GM19468 (cell line): Measurements from ENCODE around the gene SLITRK5.

Experiments used
- ATAC-seq: cut with Tn5 transposase; IDR thresholded peaks from one replicate; pipeline ENCODE4 v1.9.1; 2021; ENCODE audit warnings: mild to moderate bottlenecking, moderate library complexity, moderate number of reproducible peaks; ENCODE audit not compliant: unreplicated experiment; ENCODE audit errors: extremely low read depth

The SLITRK5 gene, protein sequence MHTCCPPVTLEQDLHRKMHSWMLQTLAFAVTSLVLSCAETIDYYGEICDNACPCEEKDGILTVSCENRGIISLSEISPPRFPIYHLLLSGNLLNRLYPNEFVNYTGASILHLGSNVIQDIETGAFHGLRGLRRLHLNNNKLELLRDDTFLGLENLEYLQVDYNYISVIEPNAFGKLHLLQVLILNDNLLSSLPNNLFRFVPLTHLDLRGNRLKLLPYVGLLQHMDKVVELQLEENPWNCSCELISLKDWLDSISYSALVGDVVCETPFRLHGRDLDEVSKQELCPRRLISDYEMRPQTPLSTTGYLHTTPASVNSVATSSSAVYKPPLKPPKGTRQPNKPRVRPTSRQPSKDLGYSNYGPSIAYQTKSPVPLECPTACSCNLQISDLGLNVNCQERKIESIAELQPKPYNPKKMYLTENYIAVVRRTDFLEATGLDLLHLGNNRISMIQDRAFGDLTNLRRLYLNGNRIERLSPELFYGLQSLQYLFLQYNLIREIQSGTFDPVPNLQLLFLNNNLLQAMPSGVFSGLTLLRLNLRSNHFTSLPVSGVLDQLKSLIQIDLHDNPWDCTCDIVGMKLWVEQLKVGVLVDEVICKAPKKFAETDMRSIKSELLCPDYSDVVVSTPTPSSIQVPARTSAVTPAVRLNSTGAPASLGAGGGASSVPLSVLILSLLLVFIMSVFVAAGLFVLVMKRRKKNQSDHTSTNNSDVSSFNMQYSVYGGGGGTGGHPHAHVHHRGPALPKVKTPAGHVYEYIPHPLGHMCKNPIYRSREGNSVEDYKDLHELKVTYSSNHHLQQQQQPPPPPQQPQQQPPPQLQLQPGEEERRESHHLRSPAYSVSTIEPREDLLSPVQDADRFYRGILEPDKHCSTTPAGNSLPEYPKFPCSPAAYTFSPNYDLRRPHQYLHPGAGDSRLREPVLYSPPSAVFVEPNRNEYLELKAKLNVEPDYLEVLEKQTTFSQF

DNA sequence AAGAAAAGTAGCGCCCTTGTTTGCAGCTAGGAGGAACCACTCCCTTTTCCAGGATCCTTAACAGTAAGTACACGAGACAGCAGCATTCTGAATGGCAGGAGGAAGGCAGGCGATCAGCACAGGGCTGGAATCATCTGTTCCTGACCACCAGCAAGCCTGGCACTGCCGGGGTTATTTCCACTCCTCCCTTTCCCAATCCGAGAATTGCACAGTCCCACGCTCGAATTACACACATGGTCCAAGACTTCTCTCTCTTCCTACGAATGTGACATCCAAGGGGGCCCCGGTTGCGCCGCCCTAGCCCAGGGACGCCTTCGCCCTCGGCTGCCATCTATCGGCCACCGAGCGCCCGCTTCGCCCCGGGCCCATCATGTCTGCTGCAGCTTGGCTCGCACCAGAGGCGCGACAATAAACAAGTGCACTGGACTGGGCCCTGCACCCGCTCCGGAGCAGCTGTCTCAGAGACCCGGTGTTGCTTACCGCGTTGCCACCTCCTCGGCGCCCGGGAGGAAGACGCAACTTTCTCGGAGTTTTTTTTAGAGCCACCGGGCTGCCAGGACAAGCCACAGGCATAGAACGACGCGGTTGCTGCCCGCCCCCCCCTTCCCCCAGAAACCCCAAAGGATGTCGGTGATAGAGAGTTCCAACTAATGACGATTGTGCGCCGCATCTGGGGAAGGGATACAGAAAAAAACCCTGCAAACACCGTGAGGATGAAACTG, at the start of gene SLITRK5:
TSS of gene SLITRK5 (plus strand) at position 341 of the 722 bp plus-strand sequence. CDS start 4,018 bp downstream, outside the sequence.
- ATAC-seq: peak; percentile 62

DNA sequence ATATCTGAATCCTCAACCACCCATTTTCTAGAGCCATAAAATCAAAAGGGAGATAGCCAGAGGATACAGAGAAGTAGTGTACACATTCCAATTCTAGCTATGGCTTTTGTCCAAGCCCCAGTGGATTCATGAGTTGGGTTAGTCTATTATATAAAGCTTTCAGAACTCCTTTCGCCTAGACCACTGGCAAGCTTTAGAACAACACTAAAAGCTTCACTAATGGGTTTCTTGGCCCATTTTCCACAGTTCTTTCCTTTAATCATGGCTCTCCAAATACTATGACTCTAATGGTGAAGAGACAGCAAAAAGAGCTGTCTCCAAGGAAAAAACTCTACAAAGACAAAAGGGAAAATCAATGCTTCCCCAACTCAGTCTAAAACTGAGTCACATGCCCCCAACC, 48.2 kb upstream of the SLITRK5 start:
- ATAC-seq: no peak

DNA sequence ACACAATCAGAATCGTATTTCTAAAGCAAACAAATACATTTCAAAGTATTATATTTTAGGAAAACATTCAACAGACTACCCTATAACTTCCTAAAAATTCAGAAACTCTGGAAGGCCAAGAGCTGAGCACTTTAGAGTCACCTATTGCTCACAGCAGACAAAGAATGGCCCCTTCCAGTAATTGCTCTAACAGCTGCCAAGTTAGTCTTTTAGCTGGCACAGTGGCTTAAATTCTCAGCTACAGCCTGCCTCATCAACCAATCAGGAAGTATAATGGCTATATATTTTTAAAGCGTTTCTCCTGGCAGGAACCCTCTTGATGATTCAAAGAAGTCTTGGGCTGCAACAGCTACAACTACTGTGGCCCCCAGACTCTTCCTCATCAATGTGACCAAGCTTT, 14.9 kb upstream of the SLITRK5 start:
- ATAC-seq: no peak

DNA sequence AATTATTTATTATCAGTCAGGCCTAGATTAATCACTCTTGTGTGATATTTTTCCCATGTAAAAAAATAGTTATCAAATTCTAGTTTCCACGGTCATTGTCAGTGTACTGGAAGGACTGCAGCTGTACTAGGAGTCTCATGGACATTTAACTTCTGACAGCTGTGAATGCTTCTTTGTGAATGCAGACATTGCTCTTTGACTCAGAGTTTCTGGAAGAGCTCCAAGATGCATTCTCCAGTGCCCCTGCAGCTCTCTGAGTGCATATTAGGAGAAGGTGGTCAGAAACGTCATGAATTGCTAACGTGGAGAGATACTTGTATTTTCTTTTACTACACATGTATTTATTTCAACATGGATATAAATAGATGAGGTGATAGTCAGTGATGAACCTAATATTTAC, 9.7 kb upstream of the SLITRK5 start:
- ATAC-seq: no peak

DNA sequence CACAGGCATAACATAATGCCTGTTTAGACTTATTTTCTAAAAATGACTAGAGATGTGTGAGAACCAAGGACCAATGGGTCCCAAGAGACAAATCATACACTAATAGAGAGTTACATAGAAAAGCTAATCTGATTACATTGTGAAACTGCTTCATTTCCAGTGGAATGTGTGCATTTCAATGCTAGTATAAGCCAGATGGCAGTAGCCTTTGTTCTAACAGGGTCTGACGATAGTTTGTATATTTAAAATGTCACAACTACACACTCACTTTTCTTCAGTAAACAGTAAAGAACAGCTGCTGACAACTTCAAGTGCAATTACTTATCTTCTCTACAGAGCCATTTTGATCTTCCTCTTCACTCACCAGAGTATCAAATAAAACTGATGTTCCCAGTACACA, 4.3 kb upstream of the SLITRK5 start:
- ATAC-seq: no peak

DNA sequence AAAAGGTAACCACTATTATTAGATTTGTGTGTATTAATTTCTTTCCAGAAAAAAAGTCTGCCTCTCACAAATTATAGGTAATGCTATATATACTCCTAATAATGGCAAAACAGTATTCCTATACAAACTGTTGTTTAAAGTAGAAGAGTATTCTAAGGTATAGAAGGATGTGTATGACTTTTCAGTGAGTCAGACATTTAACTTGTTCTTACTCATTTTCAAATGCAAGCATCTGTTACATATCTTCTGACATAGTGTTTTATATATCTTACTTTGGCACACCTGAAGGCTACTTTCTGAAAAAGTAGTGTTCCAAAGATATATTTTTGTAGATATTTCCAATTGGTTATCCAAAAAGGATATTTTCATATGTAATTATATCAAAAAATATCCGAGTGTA, 3.5 kb upstream of the SLITRK5 start:
- no peak for ATAC-seq

DNA sequence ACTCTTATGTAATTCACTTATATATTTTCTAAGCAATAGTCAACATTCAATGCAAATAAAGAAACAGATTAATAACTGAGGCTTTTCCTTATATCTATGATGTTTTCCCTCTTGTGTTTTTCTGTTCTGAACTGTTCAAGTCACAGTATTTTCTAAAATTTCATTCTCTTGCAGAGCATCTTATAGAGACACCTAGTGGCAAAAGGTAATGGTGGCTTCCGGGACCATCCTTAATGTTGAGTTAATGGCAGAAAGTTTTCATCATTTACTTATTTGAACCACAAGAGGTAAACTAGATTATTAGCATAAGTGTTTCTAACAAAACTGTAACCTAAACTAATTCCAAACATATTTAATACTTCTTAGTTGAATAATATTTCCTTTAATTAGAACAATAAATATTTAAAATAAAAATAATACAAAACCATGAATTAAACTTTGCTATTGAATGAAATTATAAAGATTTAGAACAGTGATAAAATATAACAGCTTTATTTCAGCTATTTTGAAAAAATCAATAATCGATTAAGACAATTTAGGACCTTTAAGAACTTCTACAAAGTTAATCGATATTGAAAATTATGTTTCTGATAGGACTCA, 1.7 kb upstream of the SLITRK5 start:
- ATAC-seq: peak; percentile 29

DNA sequence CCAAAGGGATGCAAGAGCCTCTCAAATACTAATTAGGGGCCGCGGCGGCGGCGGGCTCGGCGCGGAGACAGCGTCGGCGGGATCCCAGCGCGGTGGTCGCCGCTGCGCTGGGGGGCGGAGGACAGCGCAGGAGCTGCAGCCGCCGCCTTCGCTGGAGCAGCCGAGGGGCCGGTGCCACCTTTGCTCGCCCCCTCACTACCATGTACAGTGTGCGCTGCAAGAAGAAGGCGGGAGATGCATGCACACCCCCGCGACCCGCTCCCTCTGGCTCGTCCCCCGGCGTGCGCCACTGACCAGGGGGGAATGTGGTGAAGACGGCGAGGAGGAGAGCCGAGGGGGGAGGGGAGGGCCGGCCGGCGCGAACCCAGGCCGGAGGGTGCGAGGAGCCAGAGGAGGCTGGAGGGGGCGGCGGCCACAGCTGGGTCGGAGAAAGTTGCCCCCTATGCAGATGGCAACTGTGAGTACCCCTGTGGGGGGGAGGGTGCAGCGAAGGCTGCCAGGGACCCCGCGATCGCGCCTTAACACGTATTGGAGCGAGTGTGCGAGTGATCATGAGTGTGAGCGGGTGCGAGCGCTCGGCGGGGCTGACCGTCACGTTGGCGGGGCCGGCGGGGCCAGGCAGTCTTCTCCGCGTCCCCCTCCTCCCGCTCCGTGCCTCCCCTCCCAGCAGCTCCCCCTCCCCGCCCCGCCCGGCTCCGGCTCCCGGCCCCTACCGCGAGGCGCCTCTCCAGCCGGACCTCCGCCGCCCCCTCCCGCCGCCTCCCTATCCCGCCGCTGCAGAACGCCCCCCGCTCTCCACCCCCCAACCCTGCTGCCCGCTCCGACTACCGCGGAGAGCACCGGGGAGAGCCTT, 808 bp downstream of the SLITRK5 start:
- ATAC-seq: no peak

DNA sequence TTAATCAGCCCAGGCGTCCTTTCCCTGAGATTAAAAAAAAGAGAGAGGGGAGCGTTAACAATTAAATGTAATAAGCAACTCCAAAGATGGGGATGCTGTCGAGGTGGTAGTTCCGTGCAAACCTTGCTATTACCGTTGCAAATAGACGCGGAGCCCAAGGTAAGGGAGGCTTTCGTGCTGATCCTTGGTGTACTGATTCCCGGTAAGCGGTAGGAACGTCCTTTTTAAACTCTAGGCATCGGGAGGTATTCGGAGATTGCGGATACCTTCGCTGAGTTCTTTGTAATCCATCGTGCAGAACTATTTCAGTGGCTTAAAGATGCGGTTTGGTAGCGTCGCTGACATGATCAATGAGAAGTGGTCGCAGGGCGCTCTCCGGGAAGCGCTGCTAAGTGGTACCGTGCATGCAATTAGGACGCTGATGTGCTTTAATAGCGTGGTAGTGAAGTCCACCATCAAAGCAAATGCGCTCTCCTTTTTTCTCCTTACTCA, 3.1 kb downstream of the SLITRK5 start:
- ATAC-seq: no peak

DNA sequence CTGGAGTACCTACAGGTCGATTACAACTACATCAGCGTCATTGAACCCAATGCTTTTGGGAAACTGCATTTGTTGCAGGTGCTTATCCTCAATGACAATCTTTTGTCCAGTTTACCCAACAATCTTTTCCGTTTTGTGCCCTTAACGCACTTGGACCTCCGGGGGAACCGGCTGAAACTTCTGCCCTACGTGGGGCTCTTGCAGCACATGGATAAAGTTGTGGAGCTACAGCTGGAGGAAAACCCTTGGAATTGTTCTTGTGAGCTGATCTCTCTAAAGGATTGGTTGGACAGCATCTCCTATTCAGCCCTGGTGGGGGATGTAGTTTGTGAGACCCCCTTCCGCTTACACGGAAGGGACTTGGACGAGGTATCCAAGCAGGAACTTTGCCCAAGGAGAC, 4.7 kb downstream of the SLITRK5 start:
- no peak for ATAC-seq

DNA sequence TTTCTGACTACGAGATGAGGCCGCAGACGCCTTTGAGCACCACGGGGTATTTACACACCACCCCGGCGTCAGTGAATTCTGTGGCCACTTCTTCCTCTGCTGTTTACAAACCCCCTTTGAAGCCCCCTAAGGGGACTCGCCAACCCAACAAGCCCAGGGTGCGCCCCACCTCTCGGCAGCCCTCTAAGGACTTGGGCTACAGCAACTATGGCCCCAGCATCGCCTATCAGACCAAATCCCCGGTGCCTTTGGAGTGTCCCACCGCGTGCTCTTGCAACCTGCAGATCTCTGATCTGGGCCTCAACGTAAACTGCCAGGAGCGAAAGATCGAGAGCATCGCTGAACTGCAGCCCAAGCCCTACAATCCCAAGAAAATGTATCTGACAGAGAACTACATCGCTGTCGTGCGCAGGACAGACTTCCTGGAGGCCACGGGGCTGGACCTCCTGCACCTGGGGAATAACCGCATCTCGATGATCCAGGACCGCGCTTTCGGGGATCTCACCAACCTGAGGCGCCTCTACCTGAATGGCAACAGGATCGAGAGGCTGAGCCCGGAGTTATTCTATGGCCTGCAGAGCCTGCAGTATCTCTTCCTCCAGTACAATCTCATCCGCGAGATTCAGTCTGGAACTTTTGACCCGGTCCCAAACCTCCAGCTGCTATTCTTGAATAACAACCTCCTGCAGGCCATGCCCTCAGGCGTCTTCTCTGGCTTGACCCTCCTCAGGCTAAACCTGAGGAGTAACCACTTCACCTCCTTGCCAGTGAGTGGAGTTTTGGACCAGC, 5.3 kb downstream of the SLITRK5 start:
- no peak for ATAC-seq

DNA sequence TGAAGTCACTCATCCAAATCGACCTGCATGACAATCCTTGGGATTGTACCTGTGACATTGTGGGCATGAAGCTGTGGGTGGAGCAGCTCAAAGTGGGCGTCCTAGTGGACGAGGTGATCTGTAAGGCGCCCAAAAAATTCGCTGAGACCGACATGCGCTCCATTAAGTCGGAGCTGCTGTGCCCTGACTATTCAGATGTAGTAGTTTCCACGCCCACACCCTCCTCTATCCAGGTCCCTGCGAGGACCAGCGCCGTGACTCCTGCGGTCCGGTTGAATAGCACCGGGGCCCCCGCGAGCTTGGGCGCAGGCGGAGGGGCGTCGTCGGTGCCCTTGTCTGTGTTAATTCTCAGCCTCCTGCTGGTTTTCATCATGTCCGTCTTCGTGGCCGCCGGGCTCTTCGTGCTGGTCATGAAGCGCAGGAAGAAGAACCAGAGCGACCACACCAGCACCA, 5.9 kb downstream of the SLITRK5 start:
- no peak for ATAC-seq

DNA sequence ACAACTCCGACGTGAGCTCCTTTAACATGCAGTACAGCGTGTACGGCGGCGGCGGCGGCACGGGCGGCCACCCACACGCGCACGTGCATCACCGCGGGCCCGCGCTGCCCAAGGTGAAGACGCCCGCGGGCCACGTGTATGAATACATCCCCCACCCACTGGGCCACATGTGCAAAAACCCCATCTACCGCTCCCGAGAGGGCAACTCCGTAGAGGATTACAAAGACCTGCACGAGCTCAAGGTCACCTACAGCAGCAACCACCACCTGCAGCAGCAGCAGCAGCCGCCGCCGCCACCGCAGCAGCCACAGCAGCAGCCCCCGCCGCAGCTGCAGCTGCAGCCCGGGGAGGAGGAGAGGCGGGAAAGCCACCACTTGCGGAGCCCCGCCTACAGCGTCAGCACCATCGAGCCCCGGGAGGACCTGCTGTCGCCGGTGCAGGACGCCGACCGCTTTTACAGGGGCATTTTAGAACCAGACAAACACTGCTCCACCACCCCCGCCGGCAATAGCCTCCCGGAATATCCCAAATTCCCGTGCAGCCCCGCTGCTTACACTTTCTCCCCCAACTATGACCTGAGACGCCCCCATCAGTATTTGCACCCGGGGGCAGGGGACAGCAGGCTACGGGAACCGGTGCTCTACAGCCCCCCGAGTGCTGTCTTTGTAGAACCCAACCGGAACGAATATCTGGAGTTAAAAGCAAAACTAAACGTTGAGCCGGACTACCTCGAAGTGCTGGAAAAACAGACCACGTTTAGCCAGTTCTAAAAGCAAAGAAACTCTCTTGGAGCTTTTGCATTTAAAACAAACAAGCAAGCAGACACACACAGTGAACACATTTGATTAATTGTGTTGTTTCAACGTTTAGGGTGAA, 6.6 kb downstream of the SLITRK5 start:
- no peak for ATAC-seq

DNA sequence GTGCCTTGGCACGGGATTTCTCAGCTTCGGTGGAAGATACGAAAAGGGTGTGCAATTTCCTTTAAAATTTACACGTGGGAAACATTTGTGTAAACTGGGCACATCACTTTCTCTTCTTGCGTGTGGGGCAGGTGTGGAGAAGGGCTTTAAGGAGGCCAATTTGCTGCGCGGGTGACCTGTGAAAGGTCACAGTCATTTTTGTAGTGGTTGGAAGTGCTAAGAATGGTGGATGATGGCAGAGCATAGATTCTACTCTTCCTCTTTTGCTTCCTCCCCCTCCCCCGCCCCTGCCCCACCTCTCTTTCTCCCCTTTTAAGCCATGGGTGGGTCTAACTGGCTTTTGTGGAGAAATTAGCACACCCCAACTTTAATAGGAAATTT, 7.2 kb downstream of the SLITRK5 start:
- no peak for ATAC-seq

DNA sequence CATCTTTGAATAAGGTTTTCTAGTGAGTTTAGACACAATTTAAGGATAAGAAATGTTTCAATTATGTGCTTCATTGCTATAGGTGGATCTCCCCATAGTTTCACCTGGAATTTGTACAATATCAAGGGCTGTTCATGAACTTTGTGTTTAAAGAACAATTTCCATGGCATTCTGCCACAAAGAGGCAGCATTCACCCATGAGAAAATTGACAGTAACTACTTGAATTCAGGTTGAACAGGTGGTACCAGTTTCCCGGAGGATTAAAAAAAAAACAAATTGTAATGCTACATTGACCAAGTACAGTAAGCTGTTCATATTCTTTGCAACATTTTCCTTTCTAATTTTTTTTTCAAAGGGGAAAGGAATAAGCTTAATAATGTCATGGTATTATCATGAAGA, 9.1 kb downstream of the SLITRK5 start:
- no peak for ATAC-seq

DNA sequence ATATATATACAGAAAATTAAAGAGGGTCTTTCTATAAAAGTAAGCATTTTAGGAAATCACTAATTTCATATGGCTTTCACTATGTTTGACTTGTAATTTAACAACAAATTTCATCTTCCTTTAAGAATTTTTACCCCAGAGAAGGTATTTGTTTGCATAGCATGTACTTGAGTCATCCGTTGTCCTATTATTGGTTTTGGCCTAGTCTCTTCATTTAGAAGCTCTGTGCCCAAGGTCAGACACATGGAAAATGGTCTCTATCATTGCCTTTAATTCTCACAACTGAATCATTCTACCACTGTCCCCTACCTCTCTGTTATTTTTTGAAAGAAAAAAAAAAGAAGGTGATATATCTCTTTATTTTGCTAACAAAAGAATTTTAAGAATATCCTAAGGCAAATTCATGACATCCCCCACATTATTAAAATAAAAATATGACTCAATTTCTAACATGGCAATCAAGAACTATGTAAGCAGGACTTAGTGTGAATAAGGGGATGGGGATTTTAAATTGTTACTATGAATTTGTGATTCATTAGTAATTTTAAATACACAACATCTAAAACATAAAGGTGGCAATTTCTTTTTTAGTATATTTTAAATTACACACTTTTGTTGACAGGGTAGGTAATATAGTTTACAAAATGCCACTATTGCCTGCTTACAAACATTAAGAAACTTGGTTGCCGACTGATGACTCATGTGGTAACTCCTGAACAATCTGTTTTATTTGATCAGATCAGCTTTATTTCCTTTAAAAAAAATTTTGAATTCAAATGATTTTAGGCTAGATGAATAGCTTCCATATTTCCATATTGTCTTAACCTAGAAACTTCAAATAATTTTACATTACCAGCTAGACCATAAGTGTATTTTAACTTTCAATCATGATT, 13.9 kb downstream of the SLITRK5 start:
- ATAC-seq: no peak
